HG03045 (cell line): ENCODE results near the gene PROSER2.

Source experiments
- ATAC-seq: cut with Tn5 transposase; IDR thresholded peaks from one replicate; pipeline ENCODE4 v1.9.1; 2021; ENCODE audit warnings: mild to moderate bottlenecking, moderate library complexity; ENCODE audit not compliant: unreplicated experiment

Gene PROSER2

DNA sequence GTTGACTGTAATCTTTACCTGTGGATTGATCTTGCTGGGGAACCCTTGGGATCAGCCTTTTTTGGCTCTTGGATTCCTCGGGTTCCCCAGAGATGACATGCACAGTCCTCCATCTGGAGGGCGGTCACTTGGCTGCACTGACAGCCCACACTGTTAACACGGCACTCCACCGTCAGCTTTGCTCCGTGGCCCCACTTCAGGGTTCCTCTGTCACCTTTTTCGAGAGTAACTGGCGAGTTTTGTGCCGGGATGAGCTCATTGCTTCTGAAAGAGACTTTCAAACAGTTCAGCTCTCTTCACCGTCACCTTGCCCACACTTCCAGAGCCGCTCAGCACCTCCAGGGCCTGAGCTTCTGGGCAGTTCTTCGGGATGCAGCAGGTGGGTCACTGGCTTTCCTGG lies 42.4 kb downstream of the PROSER2 start:
- no peak for ATAC-seq

- ATAC-seq = no peak
Measured at GRCh38 chr10:11866199-11866925, 43.2 kb downstream of the PROSER2 start.

DNA sequence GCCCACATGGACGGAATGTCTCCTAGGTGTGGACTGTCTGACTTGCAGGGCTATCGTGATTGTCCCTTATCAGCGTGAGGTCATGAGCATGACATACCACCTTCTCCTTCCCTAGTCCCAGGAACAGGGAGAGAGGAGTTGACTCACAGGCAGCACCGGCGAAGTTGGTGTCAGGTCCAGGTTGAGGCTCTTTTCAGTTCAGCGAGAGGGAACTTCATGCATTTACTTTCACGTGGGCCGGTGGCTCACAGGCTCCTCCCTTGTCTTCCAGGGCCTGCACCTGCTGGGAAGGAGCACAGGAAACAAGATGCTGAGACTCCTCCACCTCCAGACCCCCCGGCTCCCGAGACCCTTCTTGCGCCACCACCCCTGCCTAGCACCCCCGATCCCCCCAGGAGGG lies 46.1 kb downstream of the PROSER2 start:
- no peak for ATAC-seq

- ATAC-seq = no peak
Measured at GRCh38 chr10:11869743-11870460, 46.7 kb downstream of the PROSER2 start.

DNA sequence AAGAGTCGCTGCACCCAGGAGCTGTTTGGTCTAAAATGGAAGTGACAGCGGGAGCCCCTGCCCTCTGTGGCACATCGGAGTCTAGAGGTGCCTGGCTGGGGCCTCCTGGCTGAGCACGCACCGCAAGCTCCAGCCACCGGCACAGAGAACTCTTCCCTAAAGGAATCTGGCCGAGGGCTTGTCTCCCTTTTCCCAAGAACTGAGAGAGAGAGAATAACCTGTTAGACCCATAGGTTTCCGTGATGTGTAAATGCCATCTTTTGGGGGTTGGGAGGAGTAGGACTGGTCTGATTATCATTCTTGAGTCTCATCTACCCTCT lies 47.3 kb downstream of the PROSER2 start:
- no peak for ATAC-seq

GRCh38 chr10:11870900-11871400 lies 47.8 kb downstream of the PROSER2 start:
- no peak for ATAC-seq

DNA sequence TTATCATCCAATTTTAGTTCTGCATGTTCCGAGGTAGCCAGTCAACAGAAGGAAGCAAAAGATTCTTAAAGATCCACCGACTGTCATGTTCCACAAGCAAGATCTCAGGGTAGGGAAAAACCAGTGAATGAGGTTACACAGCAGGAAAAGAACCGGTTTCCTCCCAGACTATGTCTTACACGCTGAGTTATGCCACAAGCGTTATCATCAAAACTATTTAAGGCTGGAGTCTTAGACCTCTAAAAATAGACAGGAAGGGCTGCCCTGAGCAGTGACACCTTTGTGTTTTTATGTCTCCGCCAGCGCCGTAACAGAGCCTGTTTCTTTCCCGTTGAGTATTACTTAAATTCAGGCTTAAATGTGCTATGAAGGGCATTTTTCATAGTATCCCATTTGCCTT lies 48.3 kb downstream of the PROSER2 start:
- ATAC-seq = no peak

DNA sequence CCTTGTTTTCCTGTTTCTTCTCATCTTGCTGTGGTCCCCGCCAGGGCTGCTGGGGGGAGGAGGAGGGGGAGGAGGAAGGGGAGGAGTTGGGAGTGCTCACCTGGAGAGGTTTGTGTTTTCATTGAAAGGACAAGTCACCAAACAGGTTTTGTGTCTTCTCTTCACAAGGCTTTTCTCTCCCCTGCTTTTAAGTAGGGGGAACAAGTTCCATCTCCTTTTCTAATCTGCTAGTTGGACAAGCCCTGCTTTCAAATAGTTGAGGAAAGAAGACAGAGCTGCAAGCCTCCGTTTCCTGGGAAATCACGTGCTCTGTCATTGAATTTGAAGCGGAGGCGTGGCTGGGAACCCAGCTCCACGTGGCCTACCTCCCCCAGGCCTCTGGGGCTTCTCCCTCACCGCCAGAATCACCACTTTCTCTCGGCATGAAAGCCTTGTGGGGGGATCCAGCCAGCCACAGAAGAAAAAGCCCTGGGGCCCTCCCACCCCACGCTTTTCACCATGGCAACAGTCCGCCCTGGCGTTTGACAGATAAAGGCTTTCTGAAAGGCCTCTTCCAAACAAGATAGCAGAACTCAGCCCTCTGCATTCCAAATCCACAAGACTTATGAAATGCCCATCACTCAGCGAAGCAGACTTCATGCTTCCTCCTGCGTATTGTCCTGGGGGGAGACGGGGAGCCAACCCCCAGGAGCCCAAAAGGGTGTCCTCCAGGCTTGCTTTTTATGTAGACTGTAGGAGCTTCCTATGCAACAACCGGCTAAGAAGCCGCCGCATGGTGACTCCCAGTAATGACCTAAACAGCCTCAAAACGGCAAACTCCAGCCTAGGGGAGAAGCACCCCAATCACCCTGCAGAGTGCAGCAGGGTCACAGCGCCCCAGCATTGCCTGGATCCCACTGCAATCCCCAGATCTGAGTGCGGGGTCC lies 51.7 kb downstream of the PROSER2 start:
- ATAC-seq = no peak

DNA sequence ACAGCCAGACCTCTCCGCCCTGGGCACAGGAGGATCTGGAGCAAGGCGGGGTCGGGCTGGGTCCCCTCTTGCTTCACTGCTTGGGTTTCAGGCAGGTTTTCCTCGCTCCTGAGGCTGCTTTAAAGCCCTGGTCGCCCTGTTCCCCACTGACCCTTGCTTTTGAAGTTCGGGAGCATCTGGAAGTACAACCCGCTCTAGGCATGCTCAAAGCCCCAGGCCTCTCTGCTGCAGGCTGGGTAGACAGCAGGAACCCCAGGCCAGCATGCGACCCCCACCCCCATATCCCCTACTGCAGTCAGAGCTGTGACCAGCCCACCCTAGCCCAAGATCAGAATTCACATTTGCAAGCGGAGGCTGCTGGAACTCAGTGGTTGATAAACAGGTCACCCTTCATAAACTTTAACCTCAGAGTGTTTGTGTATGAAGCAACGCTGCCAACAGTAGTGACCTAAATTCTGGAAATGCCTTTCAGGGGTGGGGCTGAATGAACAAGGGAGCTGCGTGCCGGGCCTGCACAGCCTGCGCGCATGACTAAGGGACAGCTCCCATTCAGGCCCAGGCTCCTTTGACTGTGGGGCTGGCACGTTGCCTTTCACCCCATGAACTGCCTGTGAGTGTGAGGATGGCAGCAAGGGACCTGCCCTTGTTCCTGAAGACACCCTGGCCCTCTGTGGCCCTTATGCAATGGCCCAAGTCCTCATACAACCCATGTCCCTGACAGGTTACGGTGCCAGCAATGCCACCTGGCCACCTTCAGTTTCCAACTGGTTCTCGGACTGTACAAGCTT lies 52.5 kb downstream of the PROSER2 start:
- ATAC-seq = no peak

- no peak for ATAC-seq
Measured at GRCh38 chr10:11876324-11876723, 53.2 kb downstream of the PROSER2 start.

DNA sequence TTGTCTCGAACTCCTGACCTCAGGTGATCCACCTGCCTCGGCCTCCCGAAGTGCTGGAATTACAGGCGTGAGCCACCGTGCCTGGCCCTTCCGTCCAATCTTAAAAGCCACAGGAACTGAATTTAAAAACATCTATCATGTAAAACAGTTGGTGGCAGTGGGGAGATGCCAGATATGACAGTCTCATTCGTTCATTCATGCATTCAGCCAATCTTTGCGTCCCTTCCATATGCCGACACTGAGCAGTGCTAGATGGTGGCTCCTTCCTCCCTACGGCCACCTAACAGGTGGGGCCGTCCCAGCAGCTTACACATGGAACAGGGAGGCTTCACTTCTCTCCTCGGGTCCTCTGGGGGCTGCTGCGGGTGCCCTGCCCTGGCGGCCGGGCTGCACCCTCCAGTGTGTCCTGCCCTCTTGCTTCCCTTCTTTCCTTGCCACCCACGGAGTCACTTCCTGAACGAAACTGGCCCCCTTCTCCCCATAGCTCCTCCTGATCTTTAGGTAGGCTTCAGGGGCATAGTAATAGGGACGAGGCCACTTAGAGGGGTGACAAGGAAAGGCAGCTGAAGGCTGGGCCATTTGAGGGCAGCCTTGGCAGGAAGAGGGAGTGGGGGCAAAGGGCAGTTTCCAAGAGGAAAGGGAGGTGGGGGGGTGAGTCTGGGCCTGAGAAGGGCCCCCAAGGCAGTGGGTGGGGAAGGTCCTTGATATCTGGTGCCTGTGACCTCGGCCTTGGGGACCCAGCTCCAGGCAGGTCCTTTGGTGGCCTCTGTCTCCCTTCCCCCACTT lies 53.8 kb downstream of the PROSER2 start:
- no peak for ATAC-seq

GRCh38 chr10:11877591-11877905 lies 54.4 kb downstream of the PROSER2 start:
- no peak for ATAC-seq

DNA sequence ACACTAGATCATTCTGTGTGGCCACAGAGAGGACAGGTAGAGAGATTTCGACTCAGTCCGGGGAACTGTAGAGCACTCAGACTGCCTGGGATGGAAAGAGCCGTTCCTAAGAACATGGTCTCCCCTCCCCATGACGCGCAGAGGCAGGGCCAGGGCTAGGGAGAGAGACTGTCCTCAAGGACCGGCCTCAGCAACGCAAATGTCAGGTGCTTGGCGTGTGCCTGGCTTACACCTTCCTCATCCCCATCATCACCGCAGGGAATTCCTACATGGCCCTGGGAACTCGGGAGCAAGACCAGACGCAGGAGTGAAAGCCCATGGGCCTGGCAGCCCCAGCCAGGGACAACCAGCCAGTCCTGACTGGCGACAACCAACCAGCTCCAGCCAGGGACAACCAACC lies 55.6 kb downstream of the PROSER2 start:
- no peak for ATAC-seq

DNA sequence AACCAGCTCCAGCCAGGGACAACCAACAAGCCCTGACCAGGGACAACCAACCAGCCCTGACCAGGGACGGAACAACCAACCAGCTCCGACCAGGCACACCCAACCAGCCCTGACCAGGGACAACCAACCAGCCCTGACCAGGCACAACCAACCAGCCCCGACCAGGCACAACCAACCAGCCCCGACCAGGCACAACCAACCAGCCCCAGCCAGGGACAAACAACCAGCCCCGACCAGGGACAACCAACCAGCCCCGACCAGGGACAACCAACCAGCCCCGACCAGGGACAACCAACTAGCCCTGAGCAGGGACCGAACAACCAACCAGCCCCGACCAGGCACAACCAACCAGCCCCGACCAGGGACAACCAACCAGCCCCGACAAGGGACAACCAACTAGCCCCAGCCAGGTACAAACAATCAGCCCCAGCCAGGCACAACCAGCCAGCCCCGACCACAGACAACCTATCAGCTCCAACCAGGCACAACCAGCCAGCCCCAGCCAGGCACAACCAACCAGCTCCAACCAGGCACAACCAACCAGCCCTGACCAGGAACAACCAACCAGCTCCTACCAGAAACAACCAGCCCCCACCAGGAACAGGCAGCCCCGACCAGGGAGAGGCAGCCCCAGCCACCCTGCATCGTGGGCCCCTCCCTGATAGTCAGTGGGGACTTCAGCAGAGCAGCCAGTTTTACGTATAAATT lies 56.4 kb downstream of the PROSER2 start:
- ATAC-seq = no peak

DNA sequence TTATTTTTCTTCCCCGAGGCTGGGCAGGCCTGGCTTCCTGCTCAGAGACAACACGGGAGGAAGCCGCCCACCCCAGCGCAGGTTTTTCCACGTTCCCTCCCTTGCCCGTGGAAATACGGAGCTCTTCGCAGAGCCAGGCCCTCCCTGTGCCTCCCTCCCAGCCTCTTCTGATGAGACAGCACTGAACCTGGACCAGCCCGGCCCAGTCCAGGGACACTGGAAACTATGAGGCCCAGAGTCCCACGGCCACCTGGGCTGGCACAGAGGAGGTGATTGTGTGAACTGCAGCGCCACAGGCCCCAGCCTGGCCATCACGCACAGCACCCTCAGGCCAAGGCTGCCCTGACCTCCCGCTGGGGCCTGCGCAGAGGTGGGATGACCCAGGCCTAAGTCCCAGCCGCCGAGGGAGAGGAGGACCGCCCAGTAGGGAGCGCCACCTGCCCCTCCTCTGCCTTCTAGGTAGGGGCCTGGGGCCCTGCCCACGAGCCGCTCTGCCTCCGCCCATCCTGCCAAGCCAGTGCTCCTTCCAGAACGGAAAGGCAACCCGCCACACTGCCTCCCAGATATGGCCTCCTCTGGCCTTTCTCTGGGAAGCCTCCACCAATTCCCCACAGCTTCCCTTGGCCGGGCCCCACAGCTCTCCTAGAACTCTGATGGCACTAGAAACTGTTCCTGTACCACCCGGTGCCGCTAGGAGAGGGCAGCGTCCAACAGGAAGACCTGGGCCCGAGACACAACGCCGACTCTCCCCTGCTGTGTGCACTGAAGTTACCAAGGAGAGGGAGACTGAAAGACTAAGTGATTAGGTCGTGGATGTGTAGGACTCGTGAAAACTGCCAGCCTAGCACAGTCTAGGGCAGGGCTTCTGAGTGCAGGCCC lies 57.2 kb downstream of the PROSER2 start:
- ATAC-seq = no peak

DNA sequence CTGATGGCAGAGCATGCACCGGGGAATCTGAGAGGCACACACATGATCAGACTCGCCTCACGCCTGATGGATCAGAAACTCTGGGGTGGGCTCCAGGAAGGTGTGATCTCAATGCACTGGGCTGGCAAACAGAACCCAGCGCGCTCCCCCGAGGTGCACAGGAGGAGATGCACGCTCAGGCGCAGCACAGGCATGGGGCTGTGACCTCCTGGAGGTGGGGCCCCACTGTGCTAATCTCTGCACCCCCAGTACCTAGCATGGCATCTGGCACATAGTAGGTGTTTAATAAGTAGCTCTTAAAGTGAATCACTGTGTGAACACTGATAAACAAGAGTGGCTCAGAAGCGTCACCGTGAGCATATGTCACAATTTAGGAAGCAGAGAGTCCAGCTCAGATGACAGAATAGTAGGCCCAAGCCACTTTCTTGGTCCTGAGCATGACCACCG lies 57.9 kb downstream of the PROSER2 start:
- no peak for ATAC-seq

DNA sequence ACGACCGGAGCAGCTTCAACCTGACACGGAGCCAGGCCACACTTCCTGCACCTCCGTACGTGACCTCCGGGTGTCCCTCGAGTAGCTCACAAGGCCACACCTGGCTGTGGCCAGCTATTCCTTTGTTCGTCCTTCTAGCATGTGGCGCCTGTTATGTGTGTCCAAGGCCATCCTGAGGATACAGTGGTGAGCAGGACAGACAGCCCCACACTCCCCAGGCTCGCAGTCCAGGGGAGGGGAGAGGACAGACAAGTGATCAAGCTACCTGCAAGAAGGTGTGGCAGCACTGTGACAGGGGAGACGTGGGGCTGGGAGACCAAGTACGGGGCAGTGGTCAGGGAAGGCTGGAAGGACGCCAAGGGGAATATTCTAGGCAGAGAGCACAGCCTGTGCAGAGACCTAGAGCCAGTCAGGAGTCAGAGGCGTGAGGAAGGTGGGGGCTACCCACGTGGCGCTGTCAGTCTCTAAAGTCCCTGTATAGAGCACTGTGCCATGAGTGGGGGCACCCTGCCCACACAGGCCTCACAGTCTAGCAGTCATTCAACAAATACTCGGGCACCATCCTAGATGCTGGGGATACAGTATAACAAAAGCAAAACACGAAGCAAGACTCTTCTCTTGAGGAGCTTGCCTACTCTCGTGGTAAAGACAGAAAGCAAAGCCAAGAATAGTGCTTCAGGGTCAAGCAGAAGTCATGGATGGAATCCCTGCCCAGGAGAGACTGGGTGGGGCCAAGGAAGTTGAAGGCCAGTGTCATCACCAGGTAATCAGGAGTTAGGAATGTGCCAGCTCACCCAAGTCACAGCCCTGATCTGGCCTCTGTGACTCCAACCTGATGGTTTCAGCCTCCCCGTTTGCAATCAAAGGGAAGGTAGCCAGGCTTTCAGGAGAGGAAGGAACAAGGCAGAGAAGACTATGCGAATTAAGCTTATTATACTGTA lies 58.6 kb downstream of the PROSER2 start:
- no peak for ATAC-seq
